AG20443 (cell line): ENCODE measurements around the gene PFKL.

Experiments used
- DNase-seq: peaks from one replicate; pipeline ENCODE4 v3.0.0; 2012; ENCODE audit warnings: low spot score, mixed read lengths

PFKL gene

DNA sequence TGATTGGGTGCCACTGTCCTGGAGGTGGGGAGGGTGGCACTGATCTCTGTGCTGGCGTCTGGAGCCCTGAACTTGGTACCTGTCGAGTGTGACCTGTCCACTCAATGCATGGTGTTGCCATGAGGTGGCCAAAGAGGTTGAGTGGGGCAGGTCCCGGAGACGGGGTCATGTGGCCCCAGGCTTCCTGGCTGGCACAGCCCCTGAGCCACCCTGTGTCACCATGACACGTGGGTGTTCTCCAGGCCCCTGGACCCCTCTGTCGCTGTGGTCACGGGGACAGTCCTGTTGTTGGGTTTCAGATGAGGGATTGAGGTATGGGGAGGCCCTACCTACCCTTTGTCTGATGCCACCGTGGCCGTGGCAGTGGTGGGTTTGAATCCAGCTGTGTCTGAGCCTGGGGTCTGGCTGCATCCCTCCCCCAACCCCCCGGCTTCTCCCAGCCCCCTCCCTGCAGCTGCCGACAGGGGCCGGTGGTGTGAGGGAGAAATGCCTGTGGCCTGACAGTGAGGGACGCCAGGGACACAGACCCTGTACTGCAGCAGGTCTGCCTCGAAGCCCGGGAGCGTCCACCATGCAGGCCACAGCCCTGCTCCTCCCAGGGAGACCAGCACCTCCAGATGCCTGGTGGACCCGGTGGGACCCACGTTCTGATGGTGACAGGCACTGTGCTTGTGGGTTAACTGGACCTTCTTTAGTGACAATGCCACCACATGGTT, 65.6 kb downstream of the PFKL start:
- peak; percentile 5 for DNase-seq

DNA sequence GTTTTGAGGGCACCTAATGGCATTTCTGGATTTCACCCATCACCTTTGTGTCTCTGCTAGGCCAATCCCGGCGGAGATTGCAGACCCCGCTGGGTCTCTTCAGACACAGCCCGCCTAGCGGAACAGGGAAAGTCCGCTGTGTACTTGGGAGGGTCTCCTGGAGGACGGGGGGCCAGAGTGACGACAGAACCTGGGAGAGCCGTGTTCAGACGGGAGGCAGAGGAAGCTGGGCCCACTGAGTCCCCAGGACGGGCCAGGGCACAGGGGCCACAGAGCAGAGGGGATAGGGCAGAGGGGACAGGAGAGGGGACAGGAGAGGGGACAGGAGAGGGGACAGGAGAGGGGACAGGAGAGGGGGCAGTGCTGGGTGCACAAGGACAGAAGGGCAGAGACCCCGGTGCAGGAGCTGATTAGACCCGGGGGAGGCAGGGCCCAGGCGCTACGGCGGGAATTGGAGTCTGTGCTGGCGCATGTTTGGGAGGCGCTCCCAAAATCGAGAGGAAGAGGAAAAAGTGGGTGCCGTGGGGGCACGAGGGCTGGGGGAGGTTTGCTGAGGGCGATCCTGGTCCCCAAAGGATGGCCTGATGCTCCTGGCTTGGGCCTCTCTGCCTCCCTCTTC, 66.2 kb downstream of the PFKL start:
- peak; percentile 6 for DNase-seq

DNA sequence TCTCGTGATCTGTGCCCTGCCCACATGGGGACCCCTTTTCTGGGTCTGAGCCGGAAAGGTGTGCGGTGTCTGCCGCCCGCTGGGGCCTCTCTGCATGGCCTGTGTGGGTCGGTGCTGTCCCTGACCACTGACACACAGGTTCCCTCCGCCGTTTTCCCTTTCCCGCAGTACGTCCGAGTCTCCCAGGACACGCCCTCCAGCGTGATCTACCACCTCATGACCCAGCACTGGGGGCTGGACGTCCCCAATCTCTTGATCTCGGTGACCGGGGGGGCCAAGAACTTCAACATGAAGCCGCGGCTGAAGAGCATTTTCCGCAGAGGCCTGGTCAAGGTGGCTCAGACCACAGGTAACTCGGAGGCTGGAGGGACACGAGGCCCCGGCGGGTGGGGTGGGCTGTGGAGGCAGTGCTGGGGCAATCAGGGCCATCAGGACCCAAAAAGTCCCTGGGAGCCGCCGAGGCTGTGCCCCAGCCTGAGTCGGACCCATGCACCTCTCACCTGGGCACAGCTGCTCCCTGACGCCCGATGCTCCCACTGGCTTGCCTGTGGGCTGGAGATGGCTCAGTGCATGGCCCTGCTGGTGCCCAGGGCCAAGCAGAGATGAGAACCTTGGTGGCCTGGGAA, 66.8 kb downstream of the PFKL start:
- peak; percentile 8 for DNase-seq

DNA sequence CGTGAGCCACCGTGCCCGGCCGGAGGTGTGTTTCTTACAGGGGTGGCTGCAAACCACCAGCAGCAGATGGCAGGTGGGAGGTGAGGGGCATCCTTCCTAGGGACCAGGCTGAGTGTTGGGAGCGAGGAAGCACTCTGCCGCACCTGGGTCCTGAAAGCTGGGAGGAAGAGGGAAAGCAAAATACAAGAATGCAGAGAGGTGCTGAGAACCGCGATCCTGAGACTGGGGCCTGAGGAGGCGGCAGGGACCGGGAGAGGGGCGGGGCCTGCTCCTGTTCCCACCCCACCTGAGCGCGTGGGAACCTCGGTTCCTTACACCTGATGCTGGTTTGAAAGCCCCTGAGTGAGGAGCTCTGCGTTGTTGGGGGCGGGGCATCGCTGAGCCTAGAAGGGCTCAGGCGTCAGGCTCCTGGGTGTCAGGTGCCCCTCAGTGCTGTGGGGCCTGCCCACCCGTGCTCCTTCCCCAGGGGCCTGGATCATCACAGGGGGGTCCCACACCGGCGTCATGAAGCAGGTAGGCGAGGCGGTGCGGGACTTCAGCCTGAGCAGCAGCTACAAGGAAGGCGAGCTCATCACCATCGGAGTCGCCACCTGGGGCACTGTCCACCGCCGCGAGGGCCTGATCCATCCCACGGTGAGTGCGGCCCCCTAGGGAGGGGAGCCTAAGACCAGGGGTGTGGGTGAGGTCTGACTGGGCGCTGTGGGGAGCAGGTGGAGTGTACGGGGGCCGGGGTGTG, 69.0 kb downstream of the PFKL start:
- DNase-seq, result peak; percentile 20

DNA sequence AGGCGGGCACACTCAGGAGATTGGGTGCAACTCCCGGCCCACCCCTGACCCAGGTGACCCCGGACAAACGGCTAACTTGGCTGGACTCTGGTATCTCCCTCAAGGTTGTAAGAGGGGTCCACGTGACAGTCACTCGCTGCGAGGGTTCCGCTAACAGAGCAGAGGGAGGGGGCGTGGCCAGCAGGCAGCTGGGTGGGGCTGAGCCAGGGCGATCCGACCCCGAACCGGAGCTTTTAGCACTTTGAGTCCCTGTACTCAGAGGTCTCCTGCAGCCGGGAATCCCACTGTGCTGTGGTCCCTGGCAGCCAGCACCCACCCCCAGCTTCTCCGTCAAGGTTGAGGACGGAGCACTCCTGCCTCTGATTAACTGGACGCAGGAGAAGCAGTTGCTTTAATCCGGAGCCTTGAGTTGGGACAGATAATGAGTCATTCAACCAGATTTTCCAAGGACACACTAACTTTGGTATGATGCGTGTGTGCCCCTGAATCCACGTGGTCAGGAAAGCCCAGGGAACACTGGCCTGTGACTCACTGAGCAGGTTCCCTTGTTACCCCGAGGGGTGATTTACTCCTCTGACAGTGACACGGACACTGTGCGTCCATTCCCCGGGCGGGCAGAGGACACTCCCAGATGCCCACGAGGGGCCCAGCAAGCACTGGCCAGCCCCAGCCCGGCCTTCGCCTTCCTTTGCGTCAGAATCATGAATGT, 70.3 kb downstream of the PFKL start:
- DNase-seq, result peak; percentile 63

DNA sequence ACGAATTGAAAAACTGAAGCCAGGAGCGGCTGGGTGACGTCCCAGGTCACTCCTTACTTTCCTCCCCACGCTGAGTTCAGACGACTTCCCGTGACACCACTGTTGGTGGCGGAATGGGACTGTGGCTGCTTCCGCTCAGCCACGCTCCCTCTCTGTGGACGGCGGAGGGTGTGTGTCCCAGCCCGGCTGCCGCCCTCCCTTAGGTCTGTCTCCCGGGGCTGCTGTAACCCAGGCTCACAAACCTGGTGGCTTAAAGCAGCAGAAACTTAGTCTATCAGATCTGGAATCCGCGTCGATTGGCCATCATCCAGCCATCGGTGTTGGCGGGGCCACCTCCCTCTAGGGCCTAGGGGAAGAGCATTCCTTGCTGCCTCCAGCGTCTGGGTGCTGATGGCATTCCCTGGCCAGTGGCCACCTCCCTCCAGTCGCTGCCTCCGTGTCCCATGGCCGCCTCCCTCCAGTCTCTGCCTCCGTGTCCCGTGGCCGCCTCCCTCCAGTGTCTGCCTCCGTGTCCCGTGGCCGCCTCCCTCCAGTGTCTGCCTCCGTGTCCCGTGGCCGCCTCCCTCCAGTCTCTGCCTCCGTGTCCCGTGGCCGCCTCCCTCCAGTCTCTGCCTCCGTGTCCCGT, 71.0 kb downstream of the PFKL start:
- DNase-seq, result peak; percentile 8

DNA sequence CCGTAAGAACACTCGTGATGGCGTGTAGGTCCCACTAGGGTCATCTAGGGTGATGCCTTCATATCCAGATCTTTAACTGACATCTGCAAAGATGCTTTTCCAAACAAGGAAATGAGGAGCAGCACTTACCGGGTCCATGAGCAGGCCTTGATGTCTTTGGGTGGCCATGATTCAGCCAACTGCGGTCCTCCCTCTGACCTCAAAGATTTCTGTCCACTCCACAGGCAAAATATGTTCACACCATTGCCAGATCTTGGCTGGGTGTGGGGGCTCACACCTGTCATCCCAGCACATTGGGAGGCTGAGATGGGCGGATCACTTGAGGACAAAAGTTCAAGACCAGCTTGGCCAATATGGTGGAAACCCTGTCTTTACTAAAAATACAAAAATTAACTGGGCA, 71.7 kb downstream of the PFKL start:
- peak; percentile 4 for DNase-seq

DNA sequence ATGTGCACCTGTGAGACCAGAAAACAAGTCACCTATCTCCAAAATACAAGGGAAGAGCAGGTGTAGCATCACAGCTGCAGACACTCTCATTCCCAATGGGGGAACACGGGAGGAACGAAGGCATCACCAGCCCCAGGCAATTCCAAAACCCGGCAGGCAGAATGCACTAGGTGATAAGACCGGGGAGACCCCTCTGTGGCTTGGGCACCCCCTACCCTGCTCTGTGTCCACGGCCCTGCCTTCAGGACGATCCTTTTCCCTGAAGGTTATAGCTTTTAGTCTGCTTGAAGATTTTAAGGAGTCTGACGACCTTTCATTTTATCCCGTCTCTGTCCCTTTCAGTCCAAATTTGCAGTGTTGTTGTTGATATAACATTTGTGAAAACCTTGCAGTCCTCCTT, 72.8 kb downstream of the PFKL start:
- DNase-seq, result no peak

DNA sequence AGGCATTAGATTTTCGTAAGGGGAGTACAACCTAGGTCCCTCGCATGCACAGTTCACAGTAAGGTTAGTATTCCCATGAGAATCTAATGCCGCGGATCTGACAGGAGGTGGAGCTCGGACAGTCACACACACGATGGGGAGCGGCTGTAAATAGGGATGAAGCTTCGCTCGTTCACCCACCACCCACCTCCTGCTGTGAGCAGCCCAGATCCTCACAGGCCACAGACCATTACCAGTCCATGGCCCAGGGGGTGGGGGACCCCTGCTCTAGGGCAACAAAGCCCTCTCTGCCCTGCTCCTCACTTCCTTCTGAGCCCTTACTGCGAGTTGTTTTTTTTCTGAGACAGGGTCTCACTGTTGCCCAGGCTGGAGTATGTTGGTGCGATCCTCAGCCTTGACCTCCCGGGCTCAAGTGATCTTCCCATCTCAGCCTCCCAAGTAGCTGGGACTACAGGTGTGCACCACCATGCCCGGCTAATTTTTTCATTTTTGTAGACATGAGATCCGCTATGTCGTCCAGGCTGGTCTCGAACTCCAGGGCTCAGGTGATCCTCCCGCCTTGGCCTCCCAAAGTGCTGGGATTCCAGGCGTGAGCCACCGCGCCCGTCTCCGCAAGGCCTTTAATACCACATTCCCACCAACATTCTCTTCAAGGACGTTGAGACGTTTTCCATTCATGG, 74.9 kb downstream of the PFKL start:
- no peak for DNase-seq

DNA sequence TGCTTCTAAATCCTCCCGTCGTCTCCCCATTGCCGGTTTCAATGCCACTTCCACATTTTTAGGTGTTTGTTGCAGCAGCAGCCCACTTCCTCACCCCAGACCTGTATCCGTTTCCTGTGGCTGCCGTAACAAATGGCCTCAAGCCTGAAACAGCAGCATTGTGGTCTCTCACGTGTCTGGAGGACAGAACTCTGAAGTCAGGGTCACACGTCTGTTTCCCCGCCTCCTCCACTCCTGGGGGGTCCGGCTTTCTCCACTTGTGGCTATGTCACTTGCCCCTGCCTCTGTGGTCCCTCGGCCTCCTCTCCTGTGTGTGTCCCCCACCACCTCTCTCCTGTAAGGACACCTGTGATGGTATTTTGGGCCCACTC, 75.4 kb downstream of the PFKL start:
- no peak for DNase-seq

DNA sequence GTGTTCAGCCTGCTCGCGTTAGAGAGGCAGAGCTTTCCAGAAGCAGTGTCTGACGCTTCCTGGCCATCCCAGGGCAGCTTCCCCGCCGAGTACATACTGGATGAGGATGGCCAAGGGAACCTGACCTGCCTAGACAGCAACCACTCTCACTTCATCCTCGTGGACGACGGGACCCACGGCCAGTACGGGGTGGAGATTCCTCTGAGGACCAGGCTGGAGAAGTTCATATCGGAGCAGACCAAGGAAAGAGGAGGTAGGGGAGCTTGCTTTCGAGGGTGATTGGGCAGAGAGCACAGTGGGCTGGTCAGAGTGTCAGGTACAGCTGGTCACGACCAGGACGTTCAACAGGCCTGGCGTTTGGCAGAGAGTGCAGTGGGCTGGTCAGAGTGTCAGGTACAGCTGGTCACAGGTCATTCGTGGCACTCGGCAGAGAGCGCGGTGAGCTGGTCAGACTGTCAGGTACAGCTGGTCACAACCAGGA, 75.9 kb downstream of the PFKL start:
- peak; percentile 7 for DNase-seq

DNA sequence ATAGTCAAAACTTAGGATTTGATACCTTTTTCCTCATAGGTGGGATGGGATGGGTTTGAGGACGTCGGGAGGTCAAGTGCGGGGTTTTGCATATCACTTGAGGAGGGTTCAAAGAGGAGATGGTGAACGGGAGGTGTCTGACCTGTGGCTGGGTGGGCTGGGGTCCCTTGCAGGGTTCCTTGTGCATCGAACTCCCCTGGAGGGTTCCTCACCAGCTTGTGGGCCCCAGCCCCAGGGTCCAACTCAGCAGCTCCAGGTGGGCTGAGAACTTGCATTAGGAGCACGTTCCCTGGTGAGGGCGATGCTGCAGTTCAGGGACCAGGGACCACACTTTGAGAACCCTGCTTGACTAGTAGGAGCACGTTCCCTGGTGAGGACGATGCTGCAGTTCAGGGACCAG, 76.8 kb downstream of the PFKL start:
- DNase-seq, result no peak
